IMR-90 (cell line): ENCODE results near the gene SOX30. TPM values are rescaled to one million over a fixed set of nuclear protein-coding genes. Genes with fewer than 3 reads are reported as not detected.

Experiments
- ATAC-seq: fragments of 200-7000 bp; cut with Tn5 transposase; 2 replicates; pipeline ENCODE4 v1.9.1; 2020; ENCODE audit warnings: low read depth, mild to moderate bottlenecking, moderate library complexity
- BruUV-seq: library from RNA; stranded (reverse); fragments of 400-500 nt; replicated peaks from 2 replicates; lab custom pipeline; 2021; lab: Mats Ljungman, UMichigan
- CTCF ChIA-PET: fragments of 300-600 bp; formaldehyde crosslinking; extraction: SDS; loops from one replicate; lab custom pipeline; 2021; ENCODE audit warnings: antibody characterized with exemption; lab: Yijun Ruan, JAX
- POLR2A ChIA-PET: fragments of 300-600 bp; sonication (Branson Sonifier 250); formaldehyde crosslinking; loops from one replicate; lab custom pipeline; 2022; ENCODE audit warnings: antibody characterized with exemption; ENCODE audit not compliant: unreplicated experiment; lab: Charles Lee
- DNase-seq: peaks from one replicate; pipeline ENCODE4 v3.0.0; 2013
- H2AFZ ChIP-seq: replicated peaks from 2 replicates; pipeline ENCODE3; 2013; ENCODE audit warnings: low read length, mild to moderate bottlenecking; ENCODE audit not compliant: poor library complexity
- H2AK5ac ChIP-seq: 2 replicates; pipeline ENCODE4 v1.6.1; 2013; ENCODE audit warnings: low read depth, low read length, inconsistent platforms
- H2AK9ac ChIP-seq: replicated peaks from 2 replicates; pipeline ENCODE3; 2013; ENCODE audit warnings: mild to moderate bottlenecking, low read depth, low read length, moderate library complexity; ENCODE audit not compliant: poor library complexity
- H2BK120ac ChIP-seq: 2 replicates; pipeline ENCODE4 v1.6.1; 2013; ENCODE audit warnings: low read depth, low read length, inconsistent platforms
- H2BK15ac ChIP-seq: 3 replicates; pipeline ENCODE4 v1.6.1; 2013; ENCODE audit warnings: low read depth, low read length, inconsistent platforms
- H2BK20ac ChIP-seq: 2 replicates; pipeline ENCODE4 v1.6.1; 2013; ENCODE audit warnings: low read depth, mild to moderate bottlenecking, inconsistent platforms, low read length, moderate library complexity
- H2BK5ac ChIP-seq: 2 replicates; pipeline ENCODE4 v1.6.1; 2013; ENCODE audit warnings: mild to moderate bottlenecking, low read depth, low read length, inconsistent platforms; ENCODE audit not compliant: poor library complexity, severe bottlenecking
- H3K14ac ChIP-seq: replicated peaks from 2 replicates; pipeline ENCODE4 v1.6.1; 2013; ENCODE audit warnings: low read depth, low read length, inconsistent platforms
- H3K18ac ChIP-seq: 2 replicates; pipeline ENCODE4 v1.6.1; 2013; ENCODE audit warnings: low read depth, low read length, control low read depth
- H3K23ac ChIP-seq: 2 replicates; pipeline ENCODE4 v1.6.1; 2013; ENCODE audit warnings: low read depth, low read length, inconsistent platforms
- H3K27ac ChIP-seq: 2 replicates; pipeline ENCODE4 v1.5.1; 2013; ENCODE audit warnings: mild to moderate bottlenecking, control low read depth, low read length; ENCODE audit not compliant: insufficient read depth
- H3K27me3 ChIP-seq: 2 replicates; pipeline ENCODE4 v1.6.1; 2013; ENCODE audit warnings: low read length; ENCODE audit not compliant: control insufficient read depth, insufficient read depth
- H3K36me3 ChIP-seq: 2 replicates; pipeline ENCODE4 v1.6.1; 2013; ENCODE audit warnings: low read length, mixed read lengths; ENCODE audit not compliant: control insufficient read depth, insufficient read depth
- H3K4ac ChIP-seq: 2 replicates; pipeline ENCODE4 v1.6.1; 2013; ENCODE audit warnings: low read depth, low read length, inconsistent platforms
- H3K4me1 ChIP-seq: 2 replicates; pipeline ENCODE4 v1.6.1; 2013; ENCODE audit warnings: low read length, mixed read lengths; ENCODE audit not compliant: control insufficient read depth, insufficient read depth
- H3K4me2 ChIP-seq: 2 replicates; pipeline ENCODE4 v1.6.1; 2013; ENCODE audit warnings: low read depth, mild to moderate bottlenecking, control low read depth, low read length, moderate library complexity
- H3K4me3 ChIP-seq: 2 replicates; pipeline ENCODE4 v1.5.1; 2013; ENCODE audit warnings: low read depth, mild to moderate bottlenecking, control low read depth, low read length, moderate library complexity; ENCODE audit not compliant: insufficient read depth
- H3K56ac ChIP-seq: 2 replicates; pipeline ENCODE4 v1.6.1; 2013; ENCODE audit warnings: low read length, inconsistent platforms; ENCODE audit not compliant: insufficient read depth; ENCODE audit errors: extremely low read depth
- H3K79me1 ChIP-seq, 2 experiments: 2 replicates each; pipeline ENCODE4 v1.6.1; 2013; ENCODE audit warnings: low read length in 2 of 2, inconsistent platforms in 1 of 2, low read depth in 1 of 2
- H3K9ac ChIP-seq: 2 replicates; pipeline ENCODE4 v1.6.1; 2013; ENCODE audit warnings: low read depth, low read length, control low read depth
- H3K9me1 ChIP-seq: 2 replicates; pipeline ENCODE4 v1.6.1; 2013; ENCODE audit warnings: low read length, inconsistent platforms; ENCODE audit not compliant: insufficient read depth
- H3K9me3 ChIP-seq: 2 replicates; pipeline ENCODE4 v1.6.1; 2013; ENCODE audit warnings: low read length; ENCODE audit not compliant: control insufficient read depth, insufficient read depth
- H4K20me1 ChIP-seq: 2 replicates; pipeline ENCODE4 v1.6.1; 2013; ENCODE audit warnings: low read length, inconsistent platforms; ENCODE audit not compliant: insufficient read depth
- H4K5ac ChIP-seq: 2 replicates; pipeline ENCODE4 v1.6.1; 2013; ENCODE audit warnings: mild to moderate bottlenecking, low read depth, low read length, control low read depth
- H4K8ac ChIP-seq, 2 experiments: 2 replicates each; pipeline ENCODE4 v1.6.1; 2013; ENCODE audit warnings: low read depth in 2 of 2, low read length in 2 of 2, control low read depth in 1 of 2, inconsistent platforms in 1 of 2
- H4K91ac ChIP-seq: 2 replicates; pipeline ENCODE4 v1.6.1; 2013; ENCODE audit warnings: low read depth, low read length, inconsistent platforms; ENCODE audit not compliant: insufficient read depth
- BHLHE40 ChIP-seq: fragments of 150-350 bp; IDR thresholded peaks from 2 replicates; pipeline ENCODE4 v1.6.1; 2016; ENCODE audit warnings: mild to moderate bottlenecking, low read depth, low read length
- CEBPB ChIP-seq: IDR thresholded peaks from 2 replicates; pipeline ENCODE4 v1.6.1; 2012; ENCODE audit warnings: low read depth, low read length, improper control_type of control experiment
- CHD1 ChIP-seq: IDR thresholded peaks from 2 replicates; pipeline ENCODE4 v1.6.1; 2012; ENCODE audit warnings: low read depth, low read length, improper control_type of control experiment
- FOS ChIP-seq: fragments of 150-350 bp; IDR thresholded peaks from 2 replicates; pipeline ENCODE4 v1.6.1; 2016; ENCODE audit warnings: low read depth, low read length
- MAFK ChIP-seq: IDR thresholded peaks from 2 replicates; pipeline ENCODE4 v1.6.1; 2012; ENCODE audit warnings: low read depth, low read length, improper control_type of control experiment
- MAZ ChIP-seq: IDR thresholded peaks from 2 replicates; pipeline ENCODE4 v1.6.1; 2012; ENCODE audit warnings: low read depth, mild to moderate bottlenecking, low read length, improper control_type of control experiment, moderate library complexity, borderline replicate concordance
- MXI1 ChIP-seq: IDR thresholded peaks from 2 replicates; pipeline ENCODE4 v1.6.1; 2012; ENCODE audit warnings: low read depth, mild to moderate bottlenecking, low read length, moderate library complexity, borderline replicate concordance
- NFE2L2 ChIP-seq: fragments of 150-350 bp; IDR thresholded peaks from 2 replicates; pipeline ENCODE4 v1.6.1; 2016; ENCODE audit warnings: low read depth, mild to moderate bottlenecking, low read length
- POLR2A ChIP-seq: IDR thresholded peaks from 2 replicates; pipeline ENCODE4 v1.6.1; 2012; ENCODE audit warnings: mild to moderate bottlenecking, low read depth, low read length
- RAD21 ChIP-seq: IDR thresholded peaks from 2 replicates; pipeline ENCODE4 v1.6.1; 2012; ENCODE audit warnings: low read length, improper control_type of control experiment
- RCOR1 ChIP-seq: IDR thresholded peaks from 2 replicates; pipeline ENCODE4 v1.6.1; 2012; ENCODE audit warnings: mild to moderate bottlenecking, low read length, improper control_type of control experiment; ENCODE audit not compliant: insufficient replicate concordance
- RFX5 ChIP-seq: IDR thresholded peaks from 2 replicates; pipeline ENCODE4 v1.8.0; 2012; ENCODE audit warnings: low read depth, mild to moderate bottlenecking, low read length, moderate library complexity
- SMC3 ChIP-seq: fragments of 150-350 bp; IDR thresholded peaks from 2 replicates; pipeline ENCODE4 v1.6.1; 2016; ENCODE audit warnings: low read depth, mild to moderate bottlenecking, antibody characterized with exemption, low read length, moderate library complexity
- WGBS, 2 experiments: methylation state at CpG; one replicate each; pipeline versions ENCODE4 v1.1.5 to v1.1.7; 2013; ENCODE audit warnings: missing lambda C conversion rate in 2 of 2; ENCODE audit not compliant: insufficient read length in 1 of 2; ENCODE audit errors: extremely low coverage in 2 of 2; 5-methylcytosine and 5-hydroxymethylcytosine counted together
- dilution Hi-C: fragments of 300-500 bp; cut with HindIII; formaldehyde crosslinking; loops from one replicate; pipeline ENCODE4 v1.14.3; 2018; ENCODE audit warnings: low sequenced_read_pairs; ENCODE audit not compliant: unreplicated experiment
- in situ Hi-C: fragments of 300-500 bp; cut with MboI; formaldehyde crosslinking; loops from 3 replicates; pipeline ENCODE4 v1.14.3; 2019; ENCODE audit warnings: low sequenced_read_pairs, inconsistent platforms, mixed read lengths
- intact Hi-C: fragments of 100-400 bp; cut with micrococcal nuclease; formaldehyde crosslinking; loops from 2 replicates; pipeline ENCODE4 v1.10.0; 2022
- polyA plus RNA-seq, 3 experiments: library from polyadenylated mRNA; depleted of rRNA; stranded (reverse); fragments of >200 nt; gene quantifications; 2 replicates each; pipeline ENCODE4 v1.2.3, GENCODE V29; 2012; ENCODE audit warnings: low replicate concordance in 1 of 3
- total RNA-seq: library from RNA; depleted of rRNA; stranded (reverse); fragments of >200 nt; gene quantifications from 2 replicates; pipeline ENCODE4 v1.2.3, GENCODE V29; 2012
- TF ChIP-seq, protein P1 (sequence below): fragments of 150-350 bp; IDR thresholded peaks from 2 replicates; pipeline ENCODE4 v1.6.1; 2016; ENCODE audit warnings: low read depth, mild to moderate bottlenecking, low read length, moderate library complexity, borderline replicate concordance
- TF ChIP-seq, protein P2 (sequence below): fragments of 150-350 bp; IDR thresholded peaks from 2 replicates; pipeline ENCODE4 v1.6.1; 2017; ENCODE audit warnings: mild to moderate bottlenecking, antibody characterized with exemption, low read length, low read depth
- TF ChIP-seq, protein P3 (sequence below): conservative IDR thresholded peaks from 2 replicates; pipeline ENCODE4 v1.5.1; 2012; ENCODE audit warnings: mild to moderate bottlenecking, low read depth, low read length, improper control_type of control experiment

Gene SOX30
- total and polyA plus RNA-seq, 2 of the 4 experiments (the other 2 are of a cell fraction): not detected

DNA sequence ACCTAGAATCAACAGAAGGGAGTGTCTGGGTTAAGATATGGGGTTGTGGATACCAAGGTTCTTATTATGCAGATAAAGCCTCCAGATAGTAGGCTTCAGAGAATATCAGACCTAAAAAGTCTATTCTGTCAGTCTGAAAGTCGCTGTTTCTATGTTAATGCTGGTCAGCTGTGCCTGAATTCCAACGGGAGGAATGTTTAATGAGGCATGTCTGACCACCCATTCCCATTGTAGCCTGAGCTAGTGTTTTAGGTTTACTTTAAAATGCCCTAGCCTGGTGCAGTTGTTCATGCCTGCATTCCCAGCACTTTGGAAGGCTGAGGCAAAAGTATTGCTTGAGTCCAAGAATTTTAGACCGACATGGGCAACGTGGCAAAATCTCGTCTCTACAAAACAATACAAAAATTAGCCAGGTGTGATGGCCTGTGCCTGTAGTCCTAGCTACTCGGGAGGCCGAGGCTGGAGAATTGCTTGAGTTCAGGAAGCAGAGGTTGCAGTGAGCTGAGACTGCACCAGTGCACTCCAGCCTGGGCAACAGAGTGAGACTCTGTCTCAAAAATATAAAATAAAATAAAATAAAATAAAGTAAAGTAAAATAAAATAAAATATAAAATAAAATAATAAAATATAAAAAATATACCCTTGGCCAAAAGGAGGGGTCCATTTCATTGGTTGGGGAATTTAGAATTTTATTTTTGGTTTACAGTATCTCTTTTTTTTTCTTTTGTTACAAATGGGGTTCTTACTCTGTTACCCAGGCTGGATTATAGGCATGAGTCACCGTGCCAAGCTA lies 7.8 kb upstream of the SOX30 start:
- ATAC-seq (no peak), DNase-seq (no peak)
- no peak overlapping the region for H3K23ac ChIP-seq
- H3K56ac ChIP-seq: no peak overlapping the region
- no peak overlapping the region for H2AK5ac ChIP-seq
- H3K79me1 ChIP-seq: no peaks in the 10 kb centered on the region
- no peak overlapping the region for H3K4ac ChIP-seq
- TF ChIP-seq, protein P1, sequence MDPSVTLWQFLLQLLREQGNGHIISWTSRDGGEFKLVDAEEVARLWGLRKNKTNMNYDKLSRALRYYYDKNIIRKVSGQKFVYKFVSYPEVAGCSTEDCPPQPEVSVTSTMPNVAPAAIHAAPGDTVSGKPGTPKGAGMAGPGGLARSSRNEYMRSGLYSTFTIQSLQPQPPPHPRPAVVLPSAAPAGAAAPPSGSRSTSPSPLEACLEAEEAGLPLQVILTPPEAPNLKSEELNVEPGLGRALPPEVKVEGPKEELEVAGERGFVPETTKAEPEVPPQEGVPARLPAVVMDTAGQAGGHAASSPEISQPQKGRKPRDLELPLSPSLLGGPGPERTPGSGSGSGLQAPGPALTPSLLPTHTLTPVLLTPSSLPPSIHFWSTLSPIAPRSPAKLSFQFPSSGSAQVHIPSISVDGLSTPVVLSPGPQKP: no peak
- no peak for TF ChIP-seq MXI1
- no peak for TF ChIP-seq CEBPB
- no peak for TF ChIP-seq POLR2A
- no peak for TF ChIP-seq MAFK
- TF ChIP-seq, protein P2, sequence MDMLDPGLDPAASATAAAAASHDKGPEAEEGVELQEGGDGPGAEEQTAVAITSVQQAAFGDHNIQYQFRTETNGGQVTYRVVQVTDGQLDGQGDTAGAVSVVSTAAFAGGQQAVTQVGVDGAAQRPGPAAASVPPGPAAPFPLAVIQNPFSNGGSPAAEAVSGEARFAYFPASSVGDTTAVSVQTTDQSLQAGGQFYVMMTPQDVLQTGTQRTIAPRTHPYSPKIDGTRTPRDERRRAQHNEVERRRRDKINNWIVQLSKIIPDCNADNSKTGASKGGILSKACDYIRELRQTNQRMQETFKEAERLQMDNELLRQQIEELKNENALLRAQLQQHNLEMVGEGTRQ: no peak
- no peak for TF ChIP-seq MAZ
- TF ChIP-seq, protein P3, sequence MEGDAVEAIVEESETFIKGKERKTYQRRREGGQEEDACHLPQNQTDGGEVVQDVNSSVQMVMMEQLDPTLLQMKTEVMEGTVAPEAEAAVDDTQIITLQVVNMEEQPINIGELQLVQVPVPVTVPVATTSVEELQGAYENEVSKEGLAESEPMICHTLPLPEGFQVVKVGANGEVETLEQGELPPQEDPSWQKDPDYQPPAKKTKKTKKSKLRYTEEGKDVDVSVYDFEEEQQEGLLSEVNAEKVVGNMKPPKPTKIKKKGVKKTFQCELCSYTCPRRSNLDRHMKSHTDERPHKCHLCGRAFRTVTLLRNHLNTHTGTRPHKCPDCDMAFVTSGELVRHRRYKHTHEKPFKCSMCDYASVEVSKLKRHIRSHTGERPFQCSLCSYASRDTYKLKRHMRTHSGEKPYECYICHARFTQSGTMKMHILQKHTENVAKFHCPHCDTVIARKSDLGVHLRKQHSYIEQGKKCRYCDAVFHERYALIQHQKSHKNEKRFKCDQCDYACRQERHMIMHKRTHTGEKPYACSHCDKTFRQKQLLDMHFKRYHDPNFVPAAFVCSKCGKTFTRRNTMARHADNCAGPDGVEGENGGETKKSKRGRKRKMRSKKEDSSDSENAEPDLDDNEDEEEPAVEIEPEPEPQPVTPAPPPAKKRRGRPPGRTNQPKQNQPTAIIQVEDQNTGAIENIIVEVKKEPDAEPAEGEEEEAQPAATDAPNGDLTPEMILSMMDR: no peak
- no peak for TF ChIP-seq RAD21
- no peak for TF ChIP-seq RCOR1
- TF ChIP-seq NFE2L2: no peak
- TF ChIP-seq RFX5: no peak
- TF ChIP-seq BHLHE40: no peak
- no peak for TF ChIP-seq CHD1
- no peak for TF ChIP-seq FOS
- TF ChIP-seq SMC3: no peak
- no peaks in the 10 kb centered on the region for H3K4me1 ChIP-seq
- H3K9me1 ChIP-seq: no peaks in the 10 kb centered on the region
- H2AK9ac ChIP-seq: no peak overlapping the region
- H4K20me1 ChIP-seq: no peaks in the 10 kb centered on the region
- H2AFZ ChIP-seq: no peak overlapping the region
- H3K14ac ChIP-seq: no peak overlapping the region
- intact Hi-C loops (no loop called here), in situ Hi-C loops (no loop called here), dilution Hi-C loops (no loop called here)
- no peak overlapping the region for H4K8ac ChIP-seq
- H3K4me2 ChIP-seq: no peak overlapping the region
- H3K9ac ChIP-seq: no peak overlapping the region
- H3K27ac ChIP-seq: no peak overlapping the region
- no peak overlapping the region for H2BK5ac ChIP-seq
- no TSS peak for BruUV-seq
- no peak overlapping the region for H2BK15ac ChIP-seq
- H3K18ac ChIP-seq: no peak overlapping the region
- ChIA-PET POLR2A (no interaction called here), CTCF (no interaction called here)
- no peaks in the 10 kb centered on the region for H3K36me3 ChIP-seq
- 60% methylated on average over 1 of the region's 8 CpGs; no CpG with 5 or more reads in 1 of the 2 experiments for WGBS, 2 experiments
- H3K4me3 ChIP-seq: no peak overlapping the region
- peaks cover 4% of the 10 kb centered on the region; the same call in 1 of the 2 replicates for H3K9me3 ChIP-seq
- H4K91ac ChIP-seq: no peak overlapping the region
- no peak overlapping the region for H4K5ac ChIP-seq
- H2BK20ac ChIP-seq: no peak overlapping the region
- H3K27me3 ChIP-seq: no peaks in the 10 kb centered on the region
- H2BK120ac ChIP-seq: no peak overlapping the region
